GM18511 (cell line): ENCODE data around the gene PLTP.

Experiments used
- ATAC-seq: cut with Tn5 transposase; IDR thresholded peaks from one replicate; pipeline ENCODE4 v1.9.1; 2021; ENCODE audit warnings: mild to moderate bottlenecking, moderate library complexity; ENCODE audit not compliant: unreplicated experiment

Gene PLTP

DNA sequence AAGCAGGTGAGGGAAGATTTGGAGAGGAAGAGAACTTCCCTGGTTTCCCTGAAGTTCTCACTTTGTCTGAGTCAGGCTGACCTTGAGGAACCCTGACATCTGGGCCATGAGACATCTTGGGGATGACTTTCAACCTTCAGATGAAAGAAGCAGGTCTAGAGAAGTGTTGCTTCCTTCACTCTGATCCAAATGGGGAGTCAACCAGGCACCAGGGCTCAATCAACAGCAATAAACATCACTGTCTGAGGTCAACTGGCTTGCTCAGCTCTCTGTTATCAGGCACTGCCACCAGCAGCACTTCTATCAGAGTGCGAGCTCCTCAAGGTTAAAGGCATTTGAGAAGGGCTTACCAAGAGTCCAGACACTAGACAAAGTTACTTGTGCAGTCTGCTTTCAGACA lies 61.0 kb downstream of the PLTP start:
- ATAC-seq = no peak

DNA sequence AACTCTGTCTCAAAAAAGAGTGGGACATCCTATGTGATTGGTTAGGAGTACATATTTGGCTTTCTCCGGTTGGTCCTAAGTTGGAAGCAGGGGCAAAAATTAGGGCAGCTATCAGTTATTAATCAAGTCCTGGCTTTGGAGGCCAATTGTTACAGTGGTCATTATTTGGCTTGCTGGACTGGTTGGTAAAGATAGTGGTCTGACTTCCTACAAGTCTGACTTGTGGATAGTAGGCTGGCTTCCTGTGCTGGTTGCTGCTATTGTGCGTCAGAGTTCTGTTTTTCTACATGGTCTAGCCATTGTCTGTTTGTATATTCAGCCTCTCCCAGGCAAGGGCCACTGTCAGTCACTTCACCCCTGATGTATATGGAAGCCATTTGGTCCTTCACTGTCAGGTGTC lies 61.7 kb downstream of the PLTP start:
- ATAC-seq = no peak

DNA sequence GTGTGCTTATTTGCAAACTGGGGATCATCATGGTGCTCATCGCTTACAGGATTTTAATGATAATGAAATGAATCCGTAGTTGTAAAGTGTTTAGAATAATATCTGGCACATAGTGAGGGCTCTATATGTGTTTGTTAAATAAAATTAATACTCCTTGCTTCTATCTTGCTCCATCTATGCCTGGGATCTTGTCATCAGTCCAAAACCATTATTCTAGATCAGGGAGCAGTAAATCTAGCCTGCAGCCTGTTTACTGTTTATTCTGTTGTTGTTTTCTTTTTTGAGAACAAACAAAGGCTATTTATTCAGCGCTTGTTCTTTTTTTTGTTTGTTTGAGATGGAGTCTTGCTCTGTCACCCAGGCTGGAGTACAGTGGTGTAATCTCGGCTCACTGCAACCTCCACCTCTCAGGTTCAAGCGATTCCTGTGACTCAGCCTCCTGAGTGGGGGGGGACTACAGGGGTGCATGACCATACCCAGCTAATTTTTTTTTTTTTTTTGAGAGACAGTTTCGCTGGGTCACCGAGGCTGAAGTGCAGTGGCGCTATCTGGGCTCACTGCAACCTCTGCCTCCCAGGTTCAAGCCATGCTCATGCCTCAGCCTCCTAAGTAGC lies 62.9 kb downstream of the PLTP start:
- no peak for ATAC-seq
